ENCODE measurements around the gene AHSP.

DNA sequence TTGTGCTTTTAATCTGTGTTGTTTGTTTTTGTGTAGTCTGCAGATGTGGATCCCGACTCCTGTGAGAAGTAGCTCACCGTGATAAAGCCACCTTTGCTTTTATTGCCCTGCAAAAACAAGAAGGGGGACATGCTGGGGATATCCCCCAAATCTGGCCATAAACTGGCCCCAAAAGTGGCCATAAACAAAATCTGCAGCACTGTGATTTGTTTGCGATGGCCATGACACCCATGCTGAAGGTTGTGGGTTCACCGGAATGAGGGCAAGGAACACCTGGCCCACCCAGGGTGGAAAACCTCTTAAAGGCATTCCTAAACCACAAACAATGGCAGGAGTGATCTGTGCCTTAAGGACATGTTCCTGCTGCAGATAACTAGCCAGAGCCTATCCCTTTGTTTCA, 15.1 kb downstream of the AHSP start:
- TF ChIP-seq, protein P1, sequence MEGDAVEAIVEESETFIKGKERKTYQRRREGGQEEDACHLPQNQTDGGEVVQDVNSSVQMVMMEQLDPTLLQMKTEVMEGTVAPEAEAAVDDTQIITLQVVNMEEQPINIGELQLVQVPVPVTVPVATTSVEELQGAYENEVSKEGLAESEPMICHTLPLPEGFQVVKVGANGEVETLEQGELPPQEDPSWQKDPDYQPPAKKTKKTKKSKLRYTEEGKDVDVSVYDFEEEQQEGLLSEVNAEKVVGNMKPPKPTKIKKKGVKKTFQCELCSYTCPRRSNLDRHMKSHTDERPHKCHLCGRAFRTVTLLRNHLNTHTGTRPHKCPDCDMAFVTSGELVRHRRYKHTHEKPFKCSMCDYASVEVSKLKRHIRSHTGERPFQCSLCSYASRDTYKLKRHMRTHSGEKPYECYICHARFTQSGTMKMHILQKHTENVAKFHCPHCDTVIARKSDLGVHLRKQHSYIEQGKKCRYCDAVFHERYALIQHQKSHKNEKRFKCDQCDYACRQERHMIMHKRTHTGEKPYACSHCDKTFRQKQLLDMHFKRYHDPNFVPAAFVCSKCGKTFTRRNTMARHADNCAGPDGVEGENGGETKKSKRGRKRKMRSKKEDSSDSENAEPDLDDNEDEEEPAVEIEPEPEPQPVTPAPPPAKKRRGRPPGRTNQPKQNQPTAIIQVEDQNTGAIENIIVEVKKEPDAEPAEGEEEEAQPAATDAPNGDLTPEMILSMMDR (IDR thresholded peaks at IDR 0.05; ENCODE audit: low read depth, low read length): no peak
- TF ChIP-seq POLR2A (IDR thresholded peaks at IDR 0.05; ENCODE audit: extremely low read depth, insufficient read length) (no peak), MYC (IDR thresholded peaks at IDR 0.05; ENCODE audit: low read depth, low read length) (no peak)
- TF ChIP-seq, protein P2, sequence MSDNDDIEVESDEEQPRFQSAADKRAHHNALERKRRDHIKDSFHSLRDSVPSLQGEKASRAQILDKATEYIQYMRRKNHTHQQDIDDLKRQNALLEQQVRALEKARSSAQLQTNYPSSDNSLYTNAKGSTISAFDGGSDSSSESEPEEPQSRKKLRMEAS (IDR thresholded peaks at IDR 0.05; ENCODE audit: low read depth, low read length): no peak
